Activated CD4-positive, alpha-beta T cell treated with anti-CD3 and anti-CD28 coated beads, Interleukin-2, amount 10 ng/mL, durations not matched to agents 7 days and 5 days (primary cell): Measurements from ENCODE around the gene ACD. TPM values are rescaled to one million over a fixed set of nuclear protein-coding genes. Genes with fewer than 3 reads are reported as not detected.

Source experiments
- CTCF ChIA-PET: fragments of 350-600 bp; sonication (Branson Sonifier 250); formaldehyde crosslinking; loops from one replicate; lab custom pipeline; 2021; ENCODE audit warnings: antibody characterized with exemption; lab: Charles Lee
- POLR2A ChIA-PET: fragments of 350-600 bp; sonication (Branson Sonifier 250); formaldehyde crosslinking; loops from one replicate; lab custom pipeline; 2021; ENCODE audit warnings: antibody characterized with exemption; lab: Charles Lee
- DNase-seq: peaks from one replicate; pipeline ENCODE4 v3.0.0-alpha.2; 2020
- H3K27ac Mint-ChIP-seq: one replicate; pipeline ENCODE4 v1.8.0; 2021; ENCODE audit warnings: mild to moderate bottlenecking, moderate library complexity, mixed read lengths
- H3K27me3 Mint-ChIP-seq: one replicate; pipeline ENCODE4 v1.8.0; 2021; ENCODE audit warnings: mixed read lengths
- H3K36me3 Mint-ChIP-seq: one replicate; pipeline ENCODE4 v1.8.0; 2021; ENCODE audit warnings: low read depth, mixed read lengths
- H3K4me1 Mint-ChIP-seq: one replicate; pipeline ENCODE4 v1.8.0; 2021; ENCODE audit warnings: mixed read lengths
- H3K4me3 Mint-ChIP-seq: one replicate; pipeline ENCODE4 v1.8.0; 2021; ENCODE audit warnings: mild to moderate bottlenecking, moderate library complexity, mixed read lengths
- H3K9me3 Mint-ChIP-seq: one replicate; pipeline ENCODE4 v1.8.0; 2021; ENCODE audit warnings: mixed read lengths
- total RNA-seq, 2 experiments: library from RNA; stranded (reverse); gene quantifications; one replicate each; pipeline ENCODE4 v1.2.3, GENCODE V29; 2021

The ACD gene
- total RNA-seq, 2 experiments from 2014 or later, result 38.0 to 41.8 TPM

DNA sequence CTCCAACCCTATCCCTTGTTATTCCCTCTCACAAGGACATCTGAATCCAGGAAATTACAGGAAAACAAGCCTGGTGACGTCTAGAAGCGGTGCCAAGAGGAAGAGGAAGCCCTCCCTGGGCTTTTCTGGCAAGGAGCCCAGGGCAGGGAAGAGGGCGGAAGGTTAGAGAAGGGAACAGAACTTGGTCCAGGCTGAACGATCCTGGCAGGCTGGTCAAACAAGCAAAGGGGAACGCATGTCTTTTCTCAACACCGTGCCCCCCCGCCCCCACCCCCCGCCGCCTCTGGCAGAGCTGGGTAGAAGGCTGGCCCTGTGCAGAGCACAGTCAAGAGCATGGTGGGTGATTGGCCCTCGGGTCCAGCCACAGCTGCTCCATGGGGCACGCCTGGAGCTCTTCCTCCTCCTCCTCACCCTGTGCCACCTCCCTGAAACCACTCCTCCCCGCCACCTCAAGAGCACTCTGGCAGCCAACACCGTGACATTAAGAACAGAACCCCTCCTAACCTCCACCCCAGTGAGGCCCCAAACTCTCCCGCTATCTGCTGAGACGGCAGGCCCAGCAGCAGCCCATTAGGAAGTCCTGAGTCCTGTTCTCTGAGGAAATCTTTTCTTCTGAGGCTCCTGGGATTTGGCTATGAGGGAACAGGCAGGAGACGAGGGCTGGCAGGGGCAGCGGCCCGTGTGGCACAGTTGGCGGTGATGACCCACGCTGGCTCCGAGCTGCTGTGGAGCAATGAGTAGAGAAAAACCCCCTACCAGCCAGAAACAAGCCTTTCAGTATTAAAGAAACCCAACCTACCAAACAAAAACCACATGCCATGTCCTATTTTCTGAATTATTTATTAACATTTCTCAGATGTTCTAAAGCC, 13.9 kb upstream of the ACD start:
- Mint-ChIP-seq H3K4me1 (peaks cover 6% of the 10 kb centered on the region), H3K36me3 (peaks cover 1% of the 10 kb centered on the region), H3K4me3 (no peak overlapping the region), H3K27me3 (no peaks in the 10 kb centered on the region), H3K9me3 (no peaks in the 10 kb centered on the region), H3K27ac (no peak overlapping the region)
- no peak for DNase-seq
- POLR2A ChIA-PET, result no interaction called here
- CTCF ChIA-PET, result interaction anchor here (0.8 to 2.9 kb wide), 10 partner anchors 9 to 192 kb away, joined by 3 to 15 read pairs (median 6); partner anchors contain the start of gene GFOD2

DNA sequence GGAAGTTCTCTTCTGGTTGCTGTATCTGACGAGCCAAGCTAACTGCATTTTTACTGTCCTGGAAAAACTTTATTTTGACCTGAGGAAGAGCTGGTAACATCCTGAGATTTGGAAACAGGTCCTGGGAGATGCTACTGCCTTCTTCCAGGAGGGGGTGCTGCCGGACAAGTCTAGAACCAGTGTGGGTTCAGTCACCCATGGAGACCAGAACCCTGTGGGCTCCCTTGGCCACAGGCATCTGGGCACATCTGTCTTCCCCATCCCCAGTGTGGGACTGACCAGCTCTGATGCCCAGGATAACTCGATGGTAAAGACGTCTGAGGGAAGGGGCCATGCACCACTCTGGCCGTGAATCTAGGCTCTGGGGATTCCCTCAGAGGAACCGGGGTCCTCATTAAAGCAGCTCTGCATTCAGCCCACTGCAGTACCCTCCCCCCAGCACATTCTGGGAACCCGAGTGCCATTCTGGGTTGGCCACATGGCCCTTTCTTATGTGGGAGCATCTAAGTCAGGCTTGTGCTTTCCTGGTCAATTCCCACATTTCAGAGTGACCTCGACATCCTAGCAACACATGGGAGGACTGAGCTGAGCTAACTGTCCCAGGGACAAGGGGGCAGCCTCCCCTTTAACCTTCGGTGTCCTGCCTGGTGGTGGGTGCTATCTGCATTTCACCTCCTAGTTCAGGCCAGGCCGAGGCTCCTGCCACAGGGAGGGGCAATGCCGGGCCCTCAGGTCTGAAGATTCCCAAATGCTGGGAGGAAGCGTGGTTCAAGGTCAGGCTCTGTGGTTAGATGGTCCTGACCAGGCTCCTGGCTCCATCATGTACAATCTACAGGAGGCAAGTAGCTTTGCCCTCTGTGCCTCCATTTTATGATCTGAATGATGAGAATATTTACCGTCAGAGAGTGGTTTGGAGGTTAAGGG, 12.9 kb upstream of the ACD start:
- Mint-ChIP-seq H3K36me3 (peaks cover 1% of the 10 kb centered on the region), H3K9me3 (no peaks in the 10 kb centered on the region), H3K27ac (no peak overlapping the region), H3K4me1 (peaks cover 11% of the 10 kb centered on the region), H3K4me3 (no peak overlapping the region), H3K27me3 (no peaks in the 10 kb centered on the region)
- peak; percentile 74 for DNase-seq
- ChIA-PET POLR2A (interaction anchor here (0.6 kb wide), 1 partner anchor 9 kb away, joined by 3 read pairs; no protein-coding TSS in a partner anchor), CTCF (interaction anchor here (0.6 to 2.9 kb wide), 21 partner anchors 8 to 1291 kb away, joined by 3 to 15 read pairs (median 4); partner anchors contain the start of genes CARMIL2 and GFOD2)

DNA sequence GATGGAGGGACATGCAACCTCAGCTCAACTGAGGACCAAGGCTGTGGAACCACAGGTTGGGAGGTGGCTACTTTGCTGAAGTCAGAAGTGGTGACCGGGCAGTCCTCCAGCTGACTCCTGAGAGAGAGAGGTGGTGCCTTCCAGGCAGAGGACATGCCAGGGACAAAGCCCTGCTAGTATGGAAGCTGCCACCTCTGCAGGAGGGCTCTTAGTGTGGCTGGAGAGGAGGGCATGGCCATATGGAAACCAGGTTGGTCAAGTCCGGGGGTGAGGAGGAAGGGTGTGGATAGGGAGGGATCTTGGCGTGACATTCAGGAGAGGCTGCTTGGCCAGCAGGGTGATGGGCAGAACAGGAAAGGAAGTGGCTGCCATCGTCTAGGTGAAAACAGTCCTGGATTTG, 12.2 kb upstream of the ACD start:
- Mint-ChIP-seq H3K27me3 (no peaks in the 10 kb centered on the region), H3K9me3 (no peaks in the 10 kb centered on the region), H3K36me3 (no peaks in the 10 kb centered on the region), H3K4me3 (no peak overlapping the region), H3K4me1 (peaks cover 18% of the 10 kb centered on the region), H3K27ac (no peak overlapping the region)
- no peak for DNase-seq
- ChIA-PET CTCF (interaction anchor here (0.6 to 2.9 kb wide), 19 partner anchors 18 to 1292 kb away, joined by 3 to 15 read pairs (median 4); partner anchors contain the start of genes CARMIL2 and GFOD2), POLR2A (interaction anchor here (0.6 kb wide), 1 partner anchor 10 kb away, joined by 3 read pairs; no protein-coding TSS in a partner anchor)

DNA sequence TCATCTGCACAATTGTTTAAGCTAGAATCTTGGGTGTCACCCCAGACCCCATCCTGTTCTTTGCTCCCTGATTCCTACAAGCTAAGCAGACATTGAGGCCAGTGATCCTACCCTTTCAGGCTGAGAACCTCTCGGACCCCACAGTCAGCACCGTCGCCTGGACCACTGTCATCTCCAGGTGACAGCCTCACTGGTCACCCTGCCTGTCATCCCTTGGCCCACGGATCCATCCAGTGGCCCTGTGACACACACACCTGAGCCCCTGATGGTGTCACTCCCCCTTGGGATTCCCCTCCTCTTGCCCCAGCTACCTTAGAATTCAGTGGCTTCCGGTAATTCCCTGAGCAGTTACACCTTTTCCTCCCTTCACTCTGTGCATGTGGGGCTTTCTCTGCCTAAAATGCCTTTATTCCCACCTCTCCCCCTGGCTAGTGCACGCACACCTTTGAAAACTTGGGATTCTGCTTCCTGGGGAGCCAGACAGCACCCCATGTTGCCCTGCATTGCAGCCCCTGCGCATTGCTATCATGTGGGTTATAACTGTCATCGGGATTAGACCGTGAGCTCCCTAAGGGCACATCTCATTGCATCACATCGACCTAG, 9.5 kb upstream of the ACD start:
- CTCF ChIA-PET, result interaction anchor here (0.5 to 14.5 kb wide), 10 partner anchors 105 to 196 kb away, joined by 3 to 177 read pairs (median 3); partner anchors contain the start of genes AGRP and ATP6V0D1
- no peaks in the 10 kb centered on the region for H3K9me3 Mint-ChIP-seq
- no peaks in the 10 kb centered on the region for H3K36me3 Mint-ChIP-seq
- H3K4me3 Mint-ChIP-seq, result no peak overlapping the region
- no peak for DNase-seq
- no peaks in the 10 kb centered on the region for H3K27me3 Mint-ChIP-seq
- POLR2A ChIA-PET, result no interaction called here
- no peak overlapping the region for H3K27ac Mint-ChIP-seq
- H3K4me1 Mint-ChIP-seq, result peaks cover 32% of the 10 kb centered on the region

DNA sequence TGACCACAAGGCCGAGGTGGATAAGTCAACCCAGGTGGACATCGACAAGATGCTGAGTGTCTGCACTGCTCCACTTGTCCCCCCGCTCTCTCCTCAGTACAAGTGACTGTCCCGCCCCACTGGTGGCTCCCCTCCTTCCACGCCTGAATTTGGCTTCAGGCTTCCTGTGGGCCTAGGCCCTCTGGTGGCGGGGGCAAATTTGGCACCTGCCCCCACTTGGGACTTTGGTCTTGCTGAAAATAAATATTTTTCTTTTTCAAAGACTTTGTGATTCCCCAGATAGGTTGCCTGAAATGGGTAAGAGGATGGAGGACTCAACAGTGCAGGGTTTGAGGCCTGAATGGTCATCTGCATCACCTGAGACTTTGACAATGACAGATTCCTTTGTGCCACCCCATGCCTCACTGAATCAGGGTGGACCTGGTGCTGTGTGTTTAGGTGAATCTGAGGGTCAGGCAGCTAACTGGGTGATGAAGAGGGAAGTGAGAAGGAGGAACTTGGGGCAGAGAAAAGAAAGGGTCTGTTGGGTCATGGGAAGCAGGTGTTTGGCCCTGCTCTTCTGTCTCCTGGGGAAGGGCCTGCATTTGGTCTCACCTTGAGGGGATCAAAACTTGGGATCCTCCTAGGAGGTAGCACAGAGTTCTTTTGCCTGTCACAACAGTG, 8.6 kb upstream of the ACD start:
- Mint-ChIP-seq H3K4me1 (peaks cover 35% of the 10 kb centered on the region), H3K27ac (no peak overlapping the region), H3K27me3 (no peaks in the 10 kb centered on the region), H3K9me3 (no peaks in the 10 kb centered on the region), H3K4me3 (no peak overlapping the region), H3K36me3 (no peaks in the 10 kb centered on the region)
- ChIA-PET POLR2A (no interaction called here), CTCF (interaction anchor here (0.7 to 14.5 kb wide), 21 partner anchors 8 to 291 kb away, joined by 3 to 177 read pairs (median 7); partner anchors contain the start of genes AGRP and CTCF)
- peak; percentile 47 for DNase-seq

DNA sequence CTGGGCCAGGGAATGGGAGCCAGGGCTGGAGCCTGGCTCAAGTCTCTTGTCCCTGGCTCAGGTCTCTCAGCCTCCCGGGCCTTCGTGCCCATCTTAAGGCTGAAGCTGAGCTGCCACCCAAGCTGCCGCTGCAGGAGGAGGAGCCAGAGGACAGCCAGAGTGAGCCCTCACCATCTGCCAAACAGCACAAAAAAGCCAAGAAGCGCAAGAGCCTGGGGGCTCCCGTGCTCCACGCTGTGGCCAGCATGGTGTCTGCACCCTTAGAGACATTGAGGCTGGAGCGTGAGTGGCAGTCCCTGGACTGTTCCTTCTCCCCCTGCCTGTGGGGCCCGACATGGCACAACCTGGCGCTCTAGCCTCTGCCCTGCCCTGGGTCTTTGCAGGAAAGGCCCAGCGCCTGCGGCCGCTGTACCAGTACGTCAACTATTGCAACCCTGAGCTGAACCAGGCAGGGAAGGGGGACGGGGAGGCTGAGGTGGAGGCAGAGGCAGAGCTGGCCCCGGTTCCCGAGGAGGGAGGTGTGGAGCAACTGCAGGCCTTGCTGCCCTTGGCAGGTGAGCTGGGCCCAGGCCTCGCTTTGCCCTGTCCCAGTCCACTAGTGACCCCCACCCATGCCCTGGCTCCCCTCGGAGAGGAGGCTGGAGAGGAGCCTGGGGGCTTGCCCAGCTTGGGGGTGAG, 7.9 kb upstream of the ACD start:
- ChIA-PET CTCF (interaction anchor here (0.6 to 14.5 kb wide), 31 partner anchors 9 to 359 kb away, joined by 3 to 177 read pairs (median 5); partner anchors contain the start of genes ATP6V0D1 and CTCF), POLR2A (interaction anchor here (1.2 kb wide), 1 partner anchor 105 kb away, joined by 3 read pairs; the partner anchor contains the start of gene CTCF)
- H3K27me3 Mint-ChIP-seq, result no peaks in the 10 kb centered on the region
- peaks cover 37% of the 10 kb centered on the region for H3K4me1 Mint-ChIP-seq
- peak overlapping the region; percentile 41 for H3K27ac Mint-ChIP-seq
- H3K4me3 Mint-ChIP-seq, result peak overlapping the region; percentile 84
- peak; percentile 89 for DNase-seq
- no peaks in the 10 kb centered on the region for H3K9me3 Mint-ChIP-seq
- no peaks in the 10 kb centered on the region for H3K36me3 Mint-ChIP-seq

DNA sequence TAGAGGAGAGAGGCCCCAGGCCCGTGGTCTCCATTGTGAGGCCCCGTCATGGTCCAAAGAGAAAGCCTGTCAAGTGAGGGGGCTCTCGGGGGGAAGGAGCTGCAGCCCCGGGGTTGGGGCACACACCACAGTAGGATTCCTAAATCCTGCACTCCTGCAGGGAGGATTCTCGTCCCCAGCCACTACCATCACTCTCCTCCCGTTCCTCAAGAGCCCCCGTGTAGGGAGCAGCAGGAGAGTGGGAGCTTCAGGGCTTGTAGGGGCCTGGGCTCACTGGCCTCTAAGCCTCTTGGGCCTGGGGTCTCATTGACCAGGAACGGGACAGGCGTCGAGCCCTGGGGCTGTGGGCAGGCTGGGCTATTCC, 7.4 kb upstream of the ACD start:
- Mint-ChIP-seq H3K27ac (peak overlapping the region; percentile 85), H3K27me3 (no peaks in the 10 kb centered on the region), H3K4me3 (peak overlapping the region; percentile 84), H3K4me1 (peaks cover 34% of the 10 kb centered on the region), H3K36me3 (no peaks in the 10 kb centered on the region), H3K9me3 (no peaks in the 10 kb centered on the region)
- no peak for DNase-seq
- ChIA-PET CTCF (interaction anchor here (0.6 to 14.5 kb wide), 29 partner anchors 9 to 359 kb away, joined by 3 to 177 read pairs (median 5); partner anchors contain the start of genes ATP6V0D1 and CTCF), POLR2A (interaction anchor here (1.2 kb wide), 1 partner anchor 105 kb away, joined by 3 read pairs; the partner anchor contains the start of gene CTCF)

DNA sequence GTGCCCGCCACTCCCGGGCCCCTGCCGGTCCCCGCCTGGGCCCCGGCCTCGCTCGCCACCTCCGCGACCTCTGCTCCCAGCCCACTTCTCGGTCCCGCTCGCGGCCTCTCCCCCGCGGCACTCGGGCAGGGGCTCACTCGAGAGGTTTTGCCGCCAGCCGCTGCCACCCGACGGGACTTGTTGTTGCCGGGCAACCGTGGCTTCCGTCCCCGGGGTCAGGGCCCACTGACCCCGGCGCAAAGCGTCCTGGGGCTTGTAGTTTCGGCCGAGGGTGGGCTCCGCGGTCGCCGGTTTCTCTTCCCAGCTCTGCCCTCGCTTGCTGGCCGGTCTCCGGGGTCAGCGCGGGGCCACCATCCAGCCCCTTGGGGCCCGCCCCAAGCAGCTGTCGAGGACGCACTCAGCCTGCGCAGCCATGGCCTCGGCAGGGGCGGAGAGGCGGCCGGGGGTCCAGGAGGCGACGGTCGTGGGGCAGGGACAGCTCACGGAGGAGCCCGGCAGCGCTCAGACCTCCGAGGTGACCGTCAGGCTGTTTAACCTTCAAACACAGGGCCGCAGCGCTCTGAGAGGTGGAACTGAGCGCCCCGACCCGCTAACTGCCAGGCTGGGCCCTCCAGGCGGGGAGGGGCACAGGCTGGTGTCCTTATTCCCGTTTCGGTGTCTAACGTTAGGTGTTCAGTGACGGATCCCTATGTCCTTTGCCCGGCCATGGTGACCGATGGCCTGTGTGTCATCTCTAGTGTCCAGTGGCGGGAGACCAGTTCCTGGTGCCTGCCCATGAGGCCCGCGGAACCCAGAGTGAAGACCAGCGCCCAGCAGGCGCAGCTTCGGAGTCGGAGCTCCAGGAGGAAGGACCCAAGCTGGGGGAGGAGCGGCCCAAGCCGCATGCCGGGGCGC, 6.7 kb upstream of the ACD start, which contains the start of the genes C16orf86 and ENKD1:
C16orf86 (plus strand) TSS at position 256 of the 894 bp plus-strand sequence; CDS start at position 413, 157 bp downstream.
ENKD1 (minus strand) TSS at position 192 of the 894 bp plus-strand sequence. CDS start 308 bp downstream, outside the sequence.
- Mint-ChIP-seq H3K4me1 (peaks cover 36% of the 10 kb centered on the region), H3K36me3 (no peaks in the 10 kb centered on the region), H3K9me3 (no peaks in the 10 kb centered on the region), H3K27me3 (no peaks in the 10 kb centered on the region), H3K27ac (peak within 1 kb of the TSS; percentile 85), H3K4me3 (peak within 1 kb of the TSS; percentile 84)
- ChIA-PET POLR2A (interaction anchor here (0.7 to 1.2 kb wide), 3 partner anchors 36 to 187 kb away, joined by 3 to 4 read pairs (median 3); partner anchors contain the start of gene CTCF), CTCF (interaction anchor here (0.6 to 14.5 kb wide), 29 partner anchors 8 to 360 kb away, joined by 3 to 177 read pairs (median 5); partner anchors contain the start of genes ATP6V0D1 and CTCF)
- DNase-seq, result peak; percentile 87

DNA sequence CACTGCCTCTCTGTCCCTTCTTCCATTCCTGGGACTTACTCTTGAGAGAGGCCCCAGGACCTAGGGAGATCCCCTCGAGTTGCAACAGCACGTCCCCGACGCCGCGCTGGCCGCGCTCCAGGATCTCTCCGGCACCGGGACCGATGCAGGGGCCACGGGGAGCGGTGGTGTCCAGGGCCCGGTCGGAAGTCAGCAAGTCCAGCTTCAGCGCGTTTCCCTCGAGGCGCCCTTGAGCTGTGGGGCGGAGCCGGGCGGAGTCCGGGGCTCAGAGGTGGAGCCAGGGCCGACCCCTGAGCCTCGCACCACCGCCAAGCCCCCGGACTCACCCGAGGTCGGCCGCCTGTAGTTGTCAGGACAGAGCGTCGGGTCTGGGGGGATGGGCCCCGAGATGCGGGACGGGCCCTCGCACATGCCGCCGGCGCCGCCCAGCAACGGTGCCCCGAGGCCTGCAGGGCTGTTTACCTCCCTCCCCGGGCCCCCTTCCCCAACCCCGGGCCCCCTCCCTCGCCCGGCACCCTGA, 6.0 kb upstream of the ACD start:
- CTCF ChIA-PET, result interaction anchor here (0.8 to 14.5 kb wide), 9 partner anchors 21 to 150 kb away, joined by 3 to 177 read pairs (median 18); partner anchors contain the start of genes CARMIL2 and CTCF
- no peaks in the 10 kb centered on the region for H3K36me3 Mint-ChIP-seq
- peak overlapping the region; percentile 70 for H3K4me3 Mint-ChIP-seq
- DNase-seq, result no peak
- H3K27me3 Mint-ChIP-seq, result no peaks in the 10 kb centered on the region
- no peak overlapping the region for H3K27ac Mint-ChIP-seq
- H3K9me3 Mint-ChIP-seq, result no peaks in the 10 kb centered on the region
- POLR2A ChIA-PET, result interaction anchor here (1.1 kb wide), 1 partner anchor 187 kb away, joined by 3 read pairs; no protein-coding TSS in a partner anchor
- peaks cover 43% of the 10 kb centered on the region for H3K4me1 Mint-ChIP-seq
